ENCODE data around the gene HAS3.
"Not testable (repeated sequence)": the region's sequence is repeated elsewhere in the genome, so short reads cannot be mapped to it uniquely, and the experiment has no call there.

The HAS3 gene, protein sequence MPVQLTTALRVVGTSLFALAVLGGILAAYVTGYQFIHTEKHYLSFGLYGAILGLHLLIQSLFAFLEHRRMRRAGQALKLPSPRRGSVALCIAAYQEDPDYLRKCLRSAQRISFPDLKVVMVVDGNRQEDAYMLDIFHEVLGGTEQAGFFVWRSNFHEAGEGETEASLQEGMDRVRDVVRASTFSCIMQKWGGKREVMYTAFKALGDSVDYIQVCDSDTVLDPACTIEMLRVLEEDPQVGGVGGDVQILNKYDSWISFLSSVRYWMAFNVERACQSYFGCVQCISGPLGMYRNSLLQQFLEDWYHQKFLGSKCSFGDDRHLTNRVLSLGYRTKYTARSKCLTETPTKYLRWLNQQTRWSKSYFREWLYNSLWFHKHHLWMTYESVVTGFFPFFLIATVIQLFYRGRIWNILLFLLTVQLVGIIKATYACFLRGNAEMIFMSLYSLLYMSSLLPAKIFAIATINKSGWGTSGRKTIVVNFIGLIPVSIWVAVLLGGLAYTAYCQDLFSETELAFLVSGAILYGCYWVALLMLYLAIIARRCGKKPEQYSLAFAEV

DNA sequence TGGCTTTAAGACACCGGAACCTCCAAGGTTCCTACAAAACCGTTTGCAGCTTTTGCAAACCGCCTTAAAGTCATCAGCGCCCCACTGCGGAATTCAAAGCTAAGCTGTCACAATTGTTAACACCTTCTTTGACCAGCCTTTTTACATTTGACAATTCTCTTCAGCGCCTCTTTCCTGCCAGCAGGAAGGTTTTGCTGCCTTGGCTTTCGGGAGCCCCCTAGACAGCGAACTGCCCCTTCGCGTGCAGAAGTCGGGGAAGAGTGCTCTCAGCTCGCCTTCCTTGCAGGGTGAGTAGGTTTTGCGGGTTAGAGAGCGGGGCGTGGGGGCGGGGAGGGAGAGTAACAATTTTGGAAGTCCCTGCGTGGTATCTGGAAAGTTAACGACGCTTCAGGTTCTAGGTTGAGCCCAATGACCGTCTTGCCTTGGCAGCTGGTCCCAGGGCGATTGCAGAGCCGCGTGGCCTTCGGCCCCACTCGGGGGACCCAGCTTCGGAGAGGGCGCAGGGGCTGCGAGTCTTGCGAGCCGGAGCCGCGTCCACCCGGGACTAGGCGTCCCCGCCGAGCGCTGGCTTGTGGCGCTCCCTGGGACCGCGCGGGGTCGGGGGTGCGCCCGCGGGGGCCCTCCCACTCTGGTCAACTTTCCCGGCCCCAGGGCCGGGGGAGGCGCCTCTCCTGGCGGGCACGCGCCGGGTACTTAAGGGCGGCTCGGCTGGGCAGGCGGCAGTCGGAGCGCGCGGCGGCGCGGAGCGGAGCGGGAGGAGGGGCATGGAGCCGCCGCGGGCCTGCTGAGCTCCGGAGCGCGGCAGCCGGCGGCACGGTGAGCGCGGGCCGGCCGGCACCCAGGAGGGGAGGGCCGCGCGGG lies at the start of gene HAS3:
TSS of gene HAS3 (plus strand) at position 153 of the 861 bp plus-strand sequence. CDS start 3,743 bp downstream, outside the sequence.
- peak; percentile 64 for DNase-seq (ENCODE audit: low spot score)

DNA sequence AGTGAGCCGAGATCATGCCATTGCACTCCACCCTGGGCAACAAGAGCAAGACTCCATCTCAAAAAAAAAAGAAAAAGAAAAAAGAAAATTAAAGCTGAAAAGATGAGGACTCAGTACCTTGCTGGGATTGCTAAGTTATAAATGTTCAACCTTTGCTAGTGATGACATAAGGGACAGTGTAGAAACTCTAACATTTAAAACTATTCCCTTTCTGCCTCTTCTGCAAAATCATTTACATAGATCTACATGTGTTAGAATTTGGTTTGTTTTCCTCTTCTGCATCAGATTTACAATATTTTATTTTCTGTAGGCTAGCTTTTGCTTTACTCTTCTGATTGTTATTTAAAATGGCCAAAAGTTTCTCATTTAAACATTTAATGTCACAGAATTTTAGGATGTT lies 49.5 kb upstream of the HAS3 start:
- DNase-seq (ENCODE audit: low spot score), result no peak

DNA sequence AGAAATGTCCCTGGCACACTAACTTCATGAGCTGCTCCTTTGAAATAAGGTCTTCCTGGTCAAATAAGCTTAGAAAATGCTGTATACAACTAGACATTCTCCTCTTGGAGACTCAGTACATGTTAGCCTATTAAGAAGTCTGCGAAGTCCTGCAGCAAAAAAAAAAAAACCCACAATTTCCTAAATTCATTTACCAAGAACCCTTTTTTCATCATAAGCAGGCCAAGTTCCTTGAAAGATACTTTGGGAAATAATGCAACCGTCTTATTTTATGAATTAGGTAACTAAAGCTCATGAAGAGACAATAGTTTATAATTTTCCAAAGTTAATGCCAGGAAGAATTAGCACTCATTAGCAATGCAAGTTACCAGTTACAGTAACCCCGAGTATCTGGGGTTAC lies 49.0 kb upstream of the HAS3 start:
- DNase-seq (ENCODE audit: low spot score), result no peak

DNA sequence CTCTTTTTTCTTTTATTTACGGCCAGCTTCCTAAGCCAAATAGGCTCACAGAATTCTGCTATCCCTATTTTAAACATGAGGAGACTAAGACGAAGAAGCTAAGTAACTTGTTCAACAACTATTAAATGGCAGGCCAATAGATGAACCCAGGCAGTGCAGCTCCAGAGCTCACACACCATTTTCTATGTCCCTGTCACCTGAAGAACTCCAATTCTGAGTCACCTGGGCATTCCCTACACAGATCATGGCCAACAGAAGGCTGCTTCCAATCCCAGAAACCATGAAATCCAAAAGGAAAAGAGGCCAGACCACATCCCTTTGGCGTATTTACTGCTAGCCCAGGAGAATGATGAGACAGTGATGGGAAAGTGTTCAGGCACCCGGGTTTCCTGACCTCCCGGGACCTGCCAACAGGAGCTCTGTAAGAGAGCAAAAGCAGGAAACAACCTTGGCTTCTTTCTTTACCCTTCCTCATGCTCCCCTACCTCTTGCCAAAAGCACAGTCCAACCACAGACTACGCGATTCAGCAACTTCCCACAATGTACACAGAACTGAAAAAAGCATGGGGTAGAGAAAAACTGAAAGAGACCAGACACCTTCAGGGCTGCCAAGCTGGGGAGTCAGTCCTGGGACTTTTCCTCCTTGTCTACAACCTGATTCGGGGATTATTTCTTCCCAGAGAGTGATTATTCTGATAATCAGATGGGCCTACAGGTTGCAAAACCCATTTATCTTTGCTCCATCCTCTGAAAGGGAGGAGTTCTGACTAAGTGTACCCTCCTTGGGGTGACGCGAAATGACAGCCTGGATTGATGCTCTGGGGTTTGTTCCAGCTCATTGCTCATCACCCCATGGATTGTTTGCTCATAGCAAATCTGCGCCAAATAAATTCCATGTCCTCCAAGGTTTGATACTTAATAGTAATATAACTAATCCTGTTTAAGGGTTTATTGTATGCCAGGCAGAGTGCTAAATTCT lies 47.8 kb upstream of the HAS3 start:
- DNase-seq (ENCODE audit: low spot score), result no peak

DNA sequence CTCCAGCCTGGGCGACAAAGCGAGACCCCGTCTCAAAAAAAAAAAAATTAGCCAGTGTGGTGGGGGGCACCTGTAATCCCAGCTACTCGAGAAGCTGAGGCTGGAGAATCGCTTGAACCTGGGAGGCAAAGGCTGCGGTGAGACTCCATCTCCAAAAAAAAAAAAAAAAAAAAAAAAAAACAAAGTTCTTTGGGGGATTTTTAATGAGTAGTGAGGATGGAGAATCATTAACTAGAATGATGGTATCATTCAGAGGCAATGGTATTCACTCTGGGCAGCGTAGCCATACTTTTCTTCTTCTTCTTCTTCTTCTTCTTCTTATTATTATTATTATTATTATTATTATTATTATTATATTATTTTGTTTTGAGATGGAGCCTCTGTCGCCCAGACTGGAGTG lies 42.0 kb upstream of the HAS3 start:
- not testable (repeated sequence) for DNase-seq (ENCODE audit: low spot score)

DNA sequence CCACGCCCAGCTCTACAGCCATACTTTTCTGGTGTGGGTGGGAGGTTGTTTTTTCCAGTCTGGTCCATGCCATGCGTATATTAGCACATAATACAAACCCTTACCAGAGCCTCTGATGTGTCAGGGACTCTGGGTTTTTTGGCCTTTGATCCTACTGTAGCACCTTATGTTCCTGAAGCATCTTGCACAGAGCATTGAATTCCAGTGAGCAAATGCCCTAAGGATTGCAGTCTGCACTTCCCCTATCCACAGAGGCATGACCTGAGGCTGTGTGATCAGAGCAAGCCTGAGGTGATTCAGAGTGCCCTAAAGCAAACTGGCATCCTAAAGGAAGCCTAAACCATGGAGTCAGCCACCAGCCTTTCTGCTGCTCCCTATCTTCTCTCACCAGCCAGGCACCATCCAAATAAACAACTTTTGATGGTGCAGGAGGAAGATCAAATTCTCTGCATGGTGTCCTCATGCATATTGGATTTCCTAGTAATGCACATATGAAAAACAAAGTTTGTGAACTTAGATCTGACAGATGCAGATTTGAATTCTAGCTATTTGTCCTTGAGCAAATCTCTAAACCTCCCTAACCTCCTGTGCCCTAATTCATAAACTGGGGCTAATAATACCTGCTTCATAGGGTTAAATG lies 41.2 kb upstream of the HAS3 start:
- no peak for DNase-seq (ENCODE audit: low spot score)

DNA sequence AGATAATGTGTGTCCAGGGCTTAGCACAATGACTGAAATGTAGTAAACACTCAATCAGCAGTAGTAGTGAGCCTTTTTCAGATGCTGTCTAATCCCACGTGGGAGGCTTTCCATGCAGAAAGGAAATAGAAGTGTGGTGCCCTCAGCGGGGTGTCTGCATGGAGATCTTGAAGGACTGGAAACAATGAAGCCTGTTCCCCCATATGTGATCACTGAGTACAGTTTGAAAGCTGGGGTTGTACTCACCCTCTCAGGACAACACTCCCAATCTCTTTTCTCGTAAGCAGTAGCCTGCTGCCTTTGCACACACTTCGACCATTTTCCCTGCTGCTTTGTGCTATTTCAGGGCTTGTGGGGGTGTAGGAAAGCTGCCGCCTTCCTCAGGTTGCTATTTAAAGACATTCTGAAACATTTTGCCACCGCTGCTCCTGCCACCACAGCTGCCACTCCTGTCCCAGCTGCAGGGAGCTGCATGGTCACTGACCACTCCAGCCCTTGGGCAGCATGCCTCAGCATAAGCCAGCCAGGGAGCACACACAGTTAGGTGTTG lies 40.6 kb upstream of the HAS3 start:
- DNase-seq (ENCODE audit: low spot score), result peak; percentile 53

DNA sequence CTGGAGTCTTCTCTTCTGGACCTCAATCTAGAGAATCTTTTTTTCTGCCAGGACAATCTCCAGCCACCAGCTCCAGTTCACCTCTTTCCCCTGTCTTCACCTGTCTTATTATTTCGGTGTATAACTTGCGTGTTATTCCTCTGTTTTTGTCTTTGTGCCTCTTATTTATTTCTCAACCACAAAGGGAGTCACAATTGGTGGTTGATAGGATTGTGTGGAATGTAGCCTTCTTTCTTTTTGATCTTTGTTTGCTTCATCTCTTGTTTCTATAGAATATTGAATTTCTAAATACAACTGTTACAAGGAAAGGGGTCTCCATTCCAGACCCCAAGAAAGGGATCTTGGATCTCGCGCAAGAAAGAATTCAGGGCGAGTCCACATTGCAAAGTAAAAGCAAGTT lies 35.9 kb upstream of the HAS3 start:
- no peak for DNase-seq (ENCODE audit: low spot score)

DNA sequence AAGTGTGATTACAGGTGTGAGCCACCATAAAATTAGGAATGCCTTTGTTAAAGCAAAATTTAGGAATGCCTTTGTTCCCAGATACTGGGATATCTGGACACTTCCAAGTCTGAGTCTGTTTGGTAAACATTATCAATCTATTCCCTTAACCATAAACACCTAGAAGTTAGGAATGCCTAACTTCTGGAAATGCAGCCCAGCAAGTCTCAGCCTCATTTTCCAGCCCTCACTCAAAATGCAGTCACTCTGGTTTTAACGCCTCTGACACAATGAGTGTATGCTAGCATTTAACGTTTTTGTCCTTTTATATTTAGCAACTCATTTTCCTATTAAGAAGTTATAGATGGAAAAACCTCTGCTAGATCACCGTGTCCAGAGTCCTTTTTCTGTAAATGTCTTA lies 34.4 kb upstream of the HAS3 start:
- DNase-seq (ENCODE audit: low spot score), result no peak

DNA sequence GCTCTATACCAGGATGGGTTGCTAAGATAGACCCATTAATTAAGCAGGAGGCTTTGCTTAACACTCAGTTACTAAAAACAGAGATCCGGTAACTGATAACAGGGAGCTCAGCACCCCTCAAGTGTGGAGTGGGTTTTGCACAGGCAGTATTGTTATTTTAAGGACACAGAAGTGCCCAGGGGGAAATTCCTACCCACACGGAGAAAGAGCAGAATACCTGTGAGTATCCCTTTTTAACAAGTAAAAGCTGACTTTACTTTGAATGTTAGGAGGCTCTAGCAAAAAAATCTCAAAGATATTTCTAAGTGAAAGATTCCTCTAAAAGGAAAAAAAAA lies 32.8 kb upstream of the HAS3 start:
- no peak for DNase-seq (ENCODE audit: low spot score)

DNA sequence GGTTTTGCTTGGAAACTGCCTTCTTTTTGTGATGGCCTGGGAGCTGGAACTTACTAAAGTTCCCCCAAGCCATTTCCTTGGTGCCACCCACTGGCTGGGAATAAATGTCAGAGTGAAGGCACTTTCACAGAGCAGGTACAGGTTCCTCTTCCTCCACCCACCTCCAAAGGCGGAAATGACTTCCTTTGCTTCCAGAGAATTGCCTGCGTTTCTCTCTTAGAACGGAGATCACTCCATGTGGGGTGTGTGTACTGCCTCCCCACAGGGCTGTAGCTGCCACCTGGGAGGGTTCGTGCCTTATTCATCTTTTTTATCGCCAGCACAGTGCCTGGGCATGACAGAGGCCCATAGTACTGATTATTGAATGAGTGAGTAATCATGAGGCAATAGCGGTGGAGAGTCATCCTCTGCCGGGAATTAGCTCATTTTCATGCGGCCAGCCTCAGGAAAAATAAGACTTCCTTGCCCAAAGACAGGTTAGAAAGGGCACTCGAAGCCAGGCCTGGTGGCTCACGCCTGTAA lies 32.2 kb upstream of the HAS3 start:
- no peak for DNase-seq (ENCODE audit: low spot score)

DNA sequence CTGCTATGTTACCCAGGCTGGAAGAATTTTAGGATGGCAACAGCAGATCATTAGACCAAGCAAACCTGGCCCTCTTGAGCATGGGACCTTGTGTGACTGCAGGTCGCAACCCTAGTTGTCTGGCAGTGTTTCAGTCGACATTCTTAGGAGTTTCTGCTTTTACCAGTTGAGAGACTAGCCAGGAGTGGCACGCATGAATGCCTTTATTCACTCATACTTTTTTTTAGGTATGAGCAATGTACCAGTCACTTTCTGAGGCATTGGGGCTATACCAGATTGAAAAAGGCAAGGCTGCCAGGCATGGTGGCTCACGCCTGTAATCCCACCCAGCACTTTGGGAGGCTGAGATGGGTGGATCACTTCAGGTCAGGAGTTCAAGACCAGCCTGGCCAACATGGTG lies 28.2 kb upstream of the HAS3 start:
- DNase-seq (ENCODE audit: low spot score), result no peak

DNA sequence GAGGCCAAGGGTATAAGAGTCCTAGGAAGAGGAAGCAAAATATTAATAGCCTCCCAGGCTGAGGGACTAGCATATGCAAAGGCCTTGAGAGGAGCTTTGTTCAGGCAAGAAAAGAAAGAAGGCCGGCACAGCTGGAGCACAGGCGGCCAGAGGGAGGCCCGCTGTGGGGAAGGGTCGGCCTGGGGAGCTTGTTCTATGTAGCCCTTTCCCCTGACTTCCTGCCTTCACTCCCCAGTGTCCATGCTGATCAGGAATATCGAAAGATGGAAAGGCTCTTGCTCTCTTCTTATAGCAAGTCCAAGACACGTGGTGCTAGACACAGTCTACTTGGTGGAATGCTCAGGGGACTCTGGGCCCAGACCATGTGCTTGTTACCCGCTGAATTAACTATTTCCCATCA lies 27.4 kb upstream of the HAS3 start:
- no peak for DNase-seq (ENCODE audit: low spot score)

DNA sequence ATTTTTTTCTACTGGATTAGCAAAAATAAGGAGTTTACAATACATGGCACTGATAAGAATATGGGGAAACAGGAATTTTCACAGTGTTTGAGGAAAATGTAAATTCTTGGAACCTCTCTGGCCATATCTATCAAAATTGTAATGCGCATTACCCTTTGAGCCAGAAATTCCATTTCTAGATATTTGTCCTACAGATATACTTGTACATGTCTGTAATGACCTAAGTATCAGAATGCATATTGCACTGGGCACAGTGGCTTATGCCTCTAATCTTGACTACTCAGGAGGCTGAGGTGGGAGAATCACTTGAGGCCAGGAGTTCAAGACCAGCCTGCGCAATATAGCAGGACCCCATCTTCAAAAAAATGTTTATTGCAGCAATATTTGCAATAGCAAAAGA lies 25.8 kb upstream of the HAS3 start:
- no peak for DNase-seq (ENCODE audit: low spot score)

DNA sequence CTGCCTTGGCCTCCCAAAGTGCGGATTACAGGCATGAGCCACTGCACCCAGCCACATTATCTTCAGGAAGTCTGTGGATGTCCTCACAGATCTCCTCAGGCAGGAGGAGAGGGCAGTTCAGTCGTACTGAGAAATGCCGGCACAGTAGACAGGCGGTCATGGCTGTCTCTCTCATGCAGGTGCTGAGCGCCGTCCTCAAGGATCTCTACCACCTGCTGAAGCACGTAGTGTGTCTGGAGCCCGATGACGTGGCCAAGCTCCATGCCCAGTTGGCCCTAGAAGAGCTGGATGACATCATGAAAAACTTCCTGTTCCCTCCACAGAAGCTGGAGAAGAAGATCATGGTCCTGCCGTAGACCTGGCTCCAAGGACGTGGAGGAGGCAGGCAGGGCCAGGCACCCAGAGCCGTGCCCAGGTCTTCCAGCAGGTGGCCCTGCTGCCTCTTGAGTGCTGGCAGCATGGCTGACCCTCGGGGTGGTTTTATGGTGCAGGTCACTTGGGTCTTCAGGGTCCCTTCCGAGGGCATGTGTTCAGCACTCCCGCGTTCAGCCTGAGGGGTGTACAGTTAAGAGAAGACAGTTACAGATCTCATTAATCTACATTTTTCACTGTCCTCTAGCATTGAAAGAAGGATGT lies 22.0 kb upstream of the HAS3 start:
- DNase-seq (ENCODE audit: low spot score), result no peak

DNA sequence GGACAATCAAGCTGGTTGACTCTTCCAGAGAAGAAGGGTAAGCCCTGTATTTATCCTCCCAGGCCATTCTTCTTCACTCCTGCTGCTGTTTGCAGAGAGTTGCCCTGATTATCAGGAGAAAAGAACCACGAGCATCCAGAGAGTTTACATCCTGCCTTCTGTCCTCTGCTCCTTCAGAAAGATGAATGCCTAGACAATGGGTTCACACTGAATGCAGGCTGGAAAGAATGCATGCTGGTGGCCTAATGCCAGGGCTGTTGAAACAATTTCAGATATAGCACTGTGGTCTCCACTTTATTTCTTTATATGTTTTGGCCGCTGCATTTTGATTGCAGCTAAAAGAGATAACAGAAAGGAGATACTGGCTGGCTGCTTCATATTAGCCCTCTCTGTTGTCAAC lies 21.2 kb upstream of the HAS3 start:
- DNase-seq (ENCODE audit: low spot score), result no peak

DNA sequence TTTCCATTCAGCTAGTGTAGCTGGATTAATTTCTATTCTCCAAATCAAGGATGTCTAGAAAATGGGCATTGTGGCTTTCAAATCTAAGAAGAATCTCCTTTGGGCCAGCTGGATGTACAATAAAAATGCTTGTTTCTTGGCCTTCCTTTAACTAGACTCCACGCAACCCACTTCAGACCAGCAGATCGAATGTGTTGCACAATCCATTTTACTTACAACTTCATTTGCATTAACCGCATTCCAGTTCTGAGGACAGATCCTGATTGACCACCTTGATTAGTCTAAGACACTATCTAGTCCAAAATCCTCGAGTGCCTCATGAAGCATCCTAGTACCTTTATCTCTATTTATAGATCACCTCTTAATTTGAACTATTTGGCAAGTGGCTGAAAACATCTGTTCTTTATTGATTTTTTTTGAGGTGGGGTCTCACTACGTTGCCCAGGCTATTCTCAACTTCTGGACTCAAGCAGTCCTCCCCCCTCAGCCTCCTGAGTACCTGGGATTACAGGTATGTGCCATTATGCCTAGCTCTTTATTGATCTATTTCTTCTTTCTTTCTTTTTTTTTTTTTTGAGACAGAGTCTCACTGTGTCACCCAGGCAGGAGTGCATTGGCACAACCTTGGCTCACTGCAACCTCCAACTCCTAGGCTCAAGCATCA lies 20.3 kb upstream of the HAS3 start:
- no peak for DNase-seq (ENCODE audit: low spot score)

DNA sequence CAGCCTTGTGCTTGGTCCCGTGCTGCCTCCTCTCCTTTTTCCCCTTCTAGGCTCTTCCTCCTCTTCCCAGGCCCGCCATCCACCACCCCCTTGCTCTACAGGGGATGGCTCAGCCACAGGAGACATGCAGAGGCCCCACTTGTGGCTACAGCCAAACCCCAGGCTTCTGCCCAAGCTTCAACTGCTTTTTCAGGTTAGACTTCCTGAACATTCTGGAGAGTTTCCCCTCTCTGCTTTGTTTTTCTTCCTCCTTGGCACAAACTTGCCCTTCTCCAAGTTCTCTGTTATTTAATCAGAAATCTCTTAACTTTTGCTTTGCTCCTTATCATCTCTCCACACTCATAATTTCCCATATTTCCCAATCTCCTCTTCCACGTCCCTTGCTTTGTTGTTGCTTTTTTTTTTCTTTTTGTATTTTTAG lies 18.3 kb upstream of the HAS3 start:
- DNase-seq (ENCODE audit: low spot score), result no peak

DNA sequence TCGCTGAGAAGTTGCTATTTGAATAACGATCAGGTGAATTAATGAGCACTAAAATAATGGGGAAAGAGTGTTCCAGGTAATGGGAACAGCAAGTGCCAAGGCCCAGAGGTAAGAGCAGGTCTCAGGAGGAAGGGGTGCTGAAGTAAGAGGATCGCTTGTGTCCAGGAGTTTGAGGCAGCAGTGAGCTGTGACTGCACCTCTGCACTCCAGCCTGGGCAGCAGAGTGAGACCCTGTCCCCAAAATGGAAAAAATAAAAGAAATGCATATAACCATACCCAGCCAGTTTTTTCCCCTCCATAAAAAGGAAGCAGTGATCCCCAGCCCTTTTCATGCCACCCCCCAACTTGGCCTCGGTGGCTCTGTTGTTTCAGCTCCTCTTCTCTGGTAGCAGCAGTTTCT lies 16.8 kb upstream of the HAS3 start:
- no peak for DNase-seq (ENCODE audit: low spot score)
